ENCODE data around the gene NACA2. TPM values are rescaled to one million over a fixed set of nuclear protein-coding genes. Genes with fewer than 3 reads are reported as not detected.
A peak's percentile ranks its signal among the peaks of the same experiment; 100 is the strongest.

NACA2 gene
- total RNA-seq, 1 experiment from 2014 or later: not detected

- no peaks in the 10 kb centered on the region for H3K79me2 ChIP-seq (ENCODE audit: insufficient read depth, low read length)
- no peak overlapping the region for H3K9ac ChIP-seq (ENCODE audit: low read length)
- TF ChIP-seq ATF3 (IDR thresholded peaks at IDR 0.05) (no peak), SRF (IDR thresholded peaks at IDR 0.05; ENCODE audit: low read depth) (no peak), CBX3 (IDR thresholded peaks at IDR 0.05; ENCODE audit: low read depth) (peak; percentile 35; the same call in 1 of the 2 replicates), FOSL1 (IDR thresholded peaks at IDR 0.05; ENCODE audit: low read depth) (no peak)
- no peaks in the 10 kb centered on the region for H4K20me1 ChIP-seq (ENCODE audit: insufficient read depth)
- DNase-seq (ENCODE audit: low read depth, low spot score) (no peak), ATAC-seq (no peak)
- H2AFZ ChIP-seq (ENCODE audit: low read depth, low read length, poor library complexity, severe bottlenecking): peak overlapping the region; percentile 47
- no peaks in the 10 kb centered on the region for H3K36me3 ChIP-seq (ENCODE audit: control insufficient read depth in 1 of 2, insufficient read depth in 2 of 2, low read length in 2 of 2)
- no peak overlapping the region for H3K27ac ChIP-seq (ENCODE audit: low read depth, low read length)
- no peak overlapping the region for H3K4me2 ChIP-seq (ENCODE audit: low read length)
- ChIA-PET CTCF (interaction anchor here (1.2 to 4.0 kb wide), 6 partner anchors 153 to 474 kb away, joined by 3 to 40 read pairs (median 10); no protein-coding TSS in a partner anchor), RAD21 (ENCODE audit: low non-redundant PET in 1 of 2, low total read pairs in 2 of 2, uncharacterized antibody in 2 of 2, unreplicated experiment in 2 of 2) (interaction anchor here (0.7 to 2.7 kb wide), 3 partner anchors 229 to 475 kb away, joined by 3 to 14 read pairs (median 6); partner anchors contain the start of gene BRIP1 (in 1 of the 2)), POLR2A (no interaction called here)
- 0 out of 4 replicates have a peak, but pooled peaks cover 0 to 3% of the 10 kb centered on the region in 2 experiments for H3K9me3 ChIP-seq (ENCODE audit: control insufficient read depth in 1 of 2, insufficient read depth in 1 of 2, low read depth in 1 of 2, low read length in 2 of 2)
- no TSS peak for BruUV-seq (replicated peaks)
- H3K27me3 ChIP-seq (ENCODE audit: insufficient read depth, low read length): no peaks in the 10 kb centered on the region
- intact Hi-C loops (cut with micrococcal nuclease): loop anchor here (5.0 to 10.0 kb wide), 2 partner anchors 432 to 590 kb away; partner anchors contain the start of gene MED13
- H3K4me1 ChIP-seq (ENCODE audit: control insufficient read depth in 1 of 2, insufficient read depth in 2 of 2, low read length in 2 of 2): no peaks in the 10 kb centered on the region
- H3K4me3 ChIP-seq (replicated peaks in 1 of 2; ENCODE audit: low read depth in 1 of 2, low read length in 2 of 2): no peak overlapping the region
- H3K9me2 ChIP-seq (ENCODE audit: insufficient read depth): 0 out of 2 replicates have a peak, but pooled peaks cover 6% of the 10 kb centered on the region
These were observed 44.0 kb upstream of the NACA2 start for GRCh38 chr17:61634942-61635538.

- 0 out of 4 replicates have a peak, but pooled peaks cover 0 to 3% of the 10 kb centered on the region in 2 experiments for H3K9me3 ChIP-seq (ENCODE audit: control insufficient read depth in 1 of 2, insufficient read depth in 1 of 2, low read depth in 1 of 2, low read length in 2 of 2)
- intact Hi-C loops (cut with micrococcal nuclease): loop anchor here (10.0 kb wide), 1 partner anchor 591 kb away; no protein-coding TSS in a partner anchor
- no peak overlapping the region for H3K9ac ChIP-seq (ENCODE audit: low read length)
- H3K9me2 ChIP-seq (ENCODE audit: insufficient read depth): 0 out of 2 replicates have a peak, but pooled peaks cover 6% of the 10 kb centered on the region
- ChIA-PET POLR2A (no interaction called here), CTCF (interaction anchor here (1.6 to 4.0 kb wide), 2 partner anchors 432 to 475 kb away, joined by 3 to 40 read pairs; no protein-coding TSS in a partner anchor), RAD21 (ENCODE audit: low non-redundant PET in 1 of 2, low total read pairs in 2 of 2, uncharacterized antibody in 2 of 2, unreplicated experiment in 2 of 2) (no interaction called here)
- H4K20me1 ChIP-seq (ENCODE audit: insufficient read depth): no peaks in the 10 kb centered on the region
- no peaks in the 10 kb centered on the region for H3K79me2 ChIP-seq (ENCODE audit: insufficient read depth, low read length)
- no peaks in the 10 kb centered on the region for H3K27me3 ChIP-seq (ENCODE audit: insufficient read depth, low read length)
- ATAC-seq (no peak), DNase-seq (ENCODE audit: low read depth, low spot score) (no peak)
- H3K27ac ChIP-seq (ENCODE audit: low read depth, low read length): no peak overlapping the region
- no peaks in the 10 kb centered on the region for H3K4me1 ChIP-seq (ENCODE audit: control insufficient read depth in 1 of 2, insufficient read depth in 2 of 2, low read length in 2 of 2)
- H3K36me3 ChIP-seq (ENCODE audit: control insufficient read depth in 1 of 2, insufficient read depth in 2 of 2, low read length in 2 of 2): no peaks in the 10 kb centered on the region
- H3K4me2 ChIP-seq (ENCODE audit: low read length): no peak overlapping the region
- BruUV-seq (replicated peaks): no TSS peak
- no peak overlapping the region for H3K4me3 ChIP-seq (replicated peaks in 1 of 2; ENCODE audit: low read depth in 1 of 2, low read length in 2 of 2)
- H2AFZ ChIP-seq (ENCODE audit: low read depth, low read length, poor library complexity, severe bottlenecking): no peak overlapping the region
- TF ChIP-seq EZH2phosphoT487 (IDR thresholded peaks at IDR 0.05; ENCODE audit: borderline replicate concordance) (no peak), ZBTB33 (IDR thresholded peaks at IDR 0.05; ENCODE audit: extremely low read depth, insufficient replicate concordance, low read length) (no peak), RAD21 (IDR thresholded peaks at IDR 0.05; ENCODE audit: low read depth) (no peak), TCF7L2 (IDR thresholded peaks at IDR 0.05; ENCODE audit: borderline replicate concordance, extremely low read depth, insufficient read depth, insufficient read length) (no peak), CTCF (IDR thresholded peaks at IDR 0.05 in 2 of 3, conservative IDR thresholded peaks at IDR 0.05 in 1 of 3; ENCODE audit: borderline replicate concordance in 1 of 3, insufficient read depth in 1 of 3, low read depth in 2 of 3, low read length in 2 of 3) (no peak), ATF3 (IDR thresholded peaks at IDR 0.05) (no peak), CBX3 (IDR thresholded peaks at IDR 0.05; ENCODE audit: low read depth) (no peak)
These were observed 43.1 kb upstream of the NACA2 start for GRCh38 chr17:61634011-61634539.
